GM18502 (cell line): ENCODE measurements around the gene GSC2.
"Not testable (repeated sequence)": the region's sequence is repeated elsewhere in the genome, so short reads cannot be mapped to it uniquely, and the experiment has no call there.

Experiments
- ATAC-seq: cut with Tn5 transposase; IDR thresholded peaks from one replicate; pipeline ENCODE4 v1.9.1; 2021; ENCODE audit warnings: mild to moderate bottlenecking; ENCODE audit not compliant: unreplicated experiment, poor library complexity

The GSC2 gene

DNA sequence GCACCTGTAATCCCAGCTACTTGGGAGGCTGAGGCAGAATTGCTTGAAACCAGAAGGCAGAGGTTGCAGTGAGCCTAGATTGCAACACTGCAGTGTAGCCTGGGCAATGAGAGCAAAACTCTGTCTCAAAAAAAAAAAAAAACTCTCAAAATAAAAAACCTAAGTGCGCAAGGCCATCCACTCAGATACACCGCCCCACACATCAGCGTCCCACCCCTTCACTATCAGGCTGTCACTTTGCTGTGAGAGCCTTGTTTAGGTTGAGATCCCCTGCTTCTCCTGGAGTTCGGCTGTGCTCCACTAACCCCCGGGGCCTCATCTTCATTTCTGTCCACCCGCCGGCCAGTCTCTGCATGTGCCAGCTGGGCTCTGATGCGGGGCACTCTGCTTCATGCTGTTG lies 16.3 kb upstream of the GSC2 start:
- no peak for ATAC-seq

GRCh38 chr22:19164425-19164824 lies 14.3 kb upstream of the GSC2 start:
- ATAC-seq = no peak

DNA sequence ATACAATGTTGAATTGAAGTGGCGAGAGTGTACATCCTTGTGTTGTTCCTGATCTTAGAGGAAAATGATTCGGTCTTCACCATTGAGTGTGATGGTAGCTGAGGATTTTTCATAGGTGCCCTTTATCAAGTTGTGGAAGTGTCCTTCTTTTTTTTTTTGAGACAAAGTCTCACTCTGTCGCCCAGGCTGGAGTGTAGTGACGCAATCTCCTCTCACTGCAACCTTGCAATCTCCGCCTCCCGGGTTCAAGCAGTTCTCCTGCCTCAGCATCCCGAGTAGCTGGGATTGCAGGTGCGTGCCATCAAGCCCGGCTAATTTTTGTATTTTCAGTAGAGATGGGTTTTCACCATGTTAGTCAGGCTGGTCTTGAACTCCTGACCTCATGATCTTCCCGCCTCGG lies 8.6 kb upstream of the GSC2 start:
- not testable (repeated sequence) for ATAC-seq

GRCh38 chr22:19156109-19156508 lies 6.0 kb upstream of the GSC2 start:
- not testable (repeated sequence) for ATAC-seq

GRCh38 chr22:19152942-19153883 lies 3.1 kb upstream of the GSC2 start:
- no peak for ATAC-seq

DNA sequence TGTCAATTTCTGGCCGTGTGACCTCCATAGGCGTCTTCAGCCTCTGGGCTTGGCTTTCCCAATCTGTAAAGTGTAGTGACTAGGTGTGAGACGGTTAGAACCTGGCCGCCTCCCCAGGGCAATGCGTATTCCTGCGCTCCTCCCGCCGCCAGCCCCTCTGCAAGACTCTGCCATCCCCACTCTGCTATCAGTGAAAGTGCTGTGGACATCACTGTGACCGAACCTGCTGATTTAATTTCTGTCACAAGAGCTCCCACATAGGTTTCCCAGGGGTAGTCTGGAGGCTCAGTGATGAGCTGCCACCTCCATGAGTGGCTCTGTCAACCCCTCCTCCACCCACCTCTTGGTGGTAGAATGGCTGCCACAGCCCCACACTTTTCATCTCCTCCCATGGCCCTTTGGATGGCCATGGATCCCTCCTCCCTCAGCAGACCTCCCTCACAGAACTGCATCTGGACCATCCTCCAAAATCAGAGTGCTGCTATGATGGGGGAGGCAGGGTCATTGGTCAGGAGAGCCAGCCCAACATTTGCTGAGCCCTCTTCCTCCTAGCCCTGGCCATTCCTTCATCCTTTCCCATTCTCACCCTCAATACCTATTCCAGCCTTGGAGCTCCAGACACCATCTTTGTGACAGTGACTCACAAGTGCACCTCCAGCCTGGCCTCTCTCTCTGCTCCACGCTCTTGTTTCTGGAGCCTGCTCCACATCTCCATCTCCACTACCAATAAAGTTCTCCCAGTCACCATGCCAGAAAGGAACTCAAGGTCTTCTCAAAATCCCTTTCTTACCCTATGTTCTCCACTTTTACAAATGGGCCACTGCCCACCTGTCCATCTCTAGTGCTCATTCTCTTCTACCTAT lies 1.5 kb upstream of the GSC2 start:
- ATAC-seq = no peak

DNA sequence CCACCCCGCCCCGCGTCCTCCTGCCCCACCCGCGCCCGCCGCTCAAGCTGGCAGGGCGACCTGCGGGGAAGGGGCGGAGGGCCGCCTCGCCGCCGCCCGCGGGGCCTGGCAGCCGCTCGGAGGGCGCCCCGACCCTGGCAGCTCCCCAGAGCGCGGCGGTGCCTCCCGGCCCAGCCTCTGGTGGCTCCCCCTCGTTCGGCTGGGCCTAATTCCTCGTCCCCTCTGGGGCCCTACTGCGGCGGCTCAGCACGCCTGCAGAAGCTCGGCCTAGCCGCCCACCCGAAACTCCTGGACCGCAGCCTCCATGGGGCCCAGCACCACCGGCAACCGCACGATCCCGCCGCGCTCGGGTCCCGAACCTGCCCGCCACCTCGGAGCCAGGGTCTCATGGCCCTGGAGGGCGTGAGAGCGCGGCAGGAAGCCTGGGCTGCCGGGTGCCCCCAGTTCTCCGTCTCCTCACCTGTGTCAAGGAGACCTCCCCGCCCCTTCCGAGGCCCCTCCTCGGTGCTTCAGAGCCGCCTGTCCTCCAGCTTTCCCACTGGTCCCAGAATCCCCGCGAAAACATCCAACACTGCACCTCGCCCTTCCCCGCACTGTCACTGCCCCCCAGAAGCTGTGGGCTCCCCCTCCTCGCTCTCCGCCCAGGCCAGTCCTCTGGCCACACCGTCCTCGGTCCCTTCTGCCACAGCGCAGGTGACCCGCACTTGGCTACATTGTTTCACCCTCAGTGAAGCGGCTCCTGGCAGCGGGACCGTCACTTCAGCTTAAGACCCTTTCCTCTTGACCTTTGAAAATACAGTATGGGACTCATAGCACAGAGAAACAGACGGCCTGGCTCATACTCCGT lies 613 bp upstream of the GSC2 start:
- no peak for ATAC-seq

DNA sequence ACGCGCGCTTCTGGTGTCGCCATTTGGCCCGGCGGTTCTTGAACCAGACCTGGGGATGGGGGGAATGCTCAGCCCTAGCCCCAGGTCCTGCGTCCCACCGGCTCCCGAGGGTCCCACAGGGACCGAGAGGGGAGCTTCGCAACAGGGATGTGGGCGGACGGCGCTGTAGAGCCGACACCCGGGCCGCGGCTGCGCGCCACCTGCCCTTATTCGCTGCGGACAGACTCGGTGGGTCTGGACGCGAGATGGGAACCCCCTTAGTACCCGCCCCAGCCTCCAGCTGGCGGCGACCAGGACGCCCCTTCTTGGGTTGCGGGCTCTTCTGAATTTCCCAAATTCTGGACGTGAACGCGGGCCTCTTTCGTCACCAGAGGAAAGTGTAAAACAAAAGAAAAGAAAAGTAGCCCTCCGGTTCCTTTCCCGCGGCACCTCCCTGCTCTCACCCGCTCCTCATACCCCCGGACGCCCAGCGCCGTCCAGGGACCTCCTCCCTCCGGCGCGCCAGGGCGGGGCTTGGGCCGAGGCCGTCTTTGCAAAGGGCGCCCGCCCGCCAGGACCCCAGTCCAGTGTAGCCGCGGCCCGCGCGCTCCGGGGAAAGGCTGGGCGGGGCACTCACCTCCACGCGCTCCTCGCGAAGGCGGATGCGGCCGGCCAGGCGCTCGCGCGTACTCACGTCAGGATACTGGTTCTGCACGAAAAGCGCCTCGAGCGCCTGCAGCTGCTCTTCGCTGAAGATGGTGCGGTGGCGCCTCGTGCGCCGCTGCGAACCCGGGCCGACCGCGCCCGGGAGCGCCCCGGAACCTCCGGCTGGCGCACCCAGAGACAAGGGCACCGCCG lies 827 bp downstream of the GSC2 start:
- no peak for ATAC-seq

- no peak for ATAC-seq
Observed at GRCh38 chr22:19148417-19149046, 1.6 kb downstream of the GSC2 start.

DNA sequence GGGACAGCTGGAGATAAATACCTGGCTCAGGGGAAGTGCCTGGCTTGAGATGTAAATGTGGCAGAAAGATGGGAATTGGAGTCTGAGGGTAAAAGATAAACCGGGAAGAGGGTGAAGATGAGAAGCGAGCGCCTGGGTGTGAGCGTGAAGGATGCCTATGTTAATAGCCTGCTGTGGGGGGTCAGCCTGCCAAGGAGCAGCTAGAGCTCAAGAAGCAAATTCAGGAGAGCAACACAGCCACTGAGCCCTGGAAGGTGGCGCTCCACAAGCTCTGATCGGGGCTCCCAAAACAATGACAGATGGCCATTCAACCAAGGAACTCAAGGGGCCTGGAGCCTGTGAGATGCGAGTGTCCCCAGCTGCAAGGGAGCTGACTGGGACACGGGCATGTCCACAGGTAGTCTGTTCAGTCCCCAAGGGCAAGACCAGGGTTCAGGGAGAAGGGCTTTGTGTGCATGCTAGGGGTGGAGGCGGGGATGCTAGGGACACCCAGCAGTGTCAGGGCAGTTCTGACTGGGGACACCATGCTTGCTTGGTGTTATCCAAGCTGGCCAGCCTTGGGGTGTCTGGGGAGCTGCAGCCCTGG lies 2.8 kb downstream of the GSC2 start:
- no peak for ATAC-seq

GRCh38 chr22:19146215-19146968 lies 3.7 kb downstream of the GSC2 start:
- no peak for ATAC-seq

- ATAC-seq = no peak
Observed at GRCh38 chr22:19143967-19144400, 6.1 kb downstream of the GSC2 start.

- ATAC-seq = no peak
Observed at GRCh38 chr22:19143212-19143611, 6.9 kb downstream of the GSC2 start.

GRCh38 chr22:19142394-19142793 lies 7.7 kb downstream of the GSC2 start:
- ATAC-seq = no peak

- ATAC-seq = no peak
Observed at GRCh38 chr22:19139974-19140373, 10.1 kb downstream of the GSC2 start.

DNA sequence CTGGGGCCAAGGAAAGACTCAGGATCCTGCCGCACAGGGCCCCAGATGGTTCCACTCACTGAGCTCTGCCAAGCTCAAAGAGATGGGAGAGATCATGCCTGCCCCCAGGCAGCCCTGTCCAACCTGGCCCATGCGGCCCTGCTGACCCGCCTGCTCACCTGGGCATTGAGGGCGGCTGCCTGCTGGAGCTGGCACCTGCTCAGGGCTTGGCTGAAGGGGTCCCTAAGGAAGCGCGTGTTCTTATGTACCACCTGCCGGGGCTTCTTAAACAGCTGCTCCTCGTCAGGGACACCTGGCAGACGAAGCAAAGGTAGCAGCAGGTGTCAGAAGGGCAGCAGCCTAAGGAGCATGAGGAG lies 11.1 kb downstream of the GSC2 start:
- no peak for ATAC-seq

GRCh38 chr22:19138217-19139000 lies 11.7 kb downstream of the GSC2 start:
- no peak for ATAC-seq
